Activated CD8-positive, alpha-beta memory T cell treated with anti-CD3 and anti-CD28 coated beads for 48 hours (primary cell): ENCODE data around the gene SIGLEC7.

ENCODE experiments used
- DNase-seq, 3 experiments: peaks; one replicate each; pipeline ENCODE4 v3.0.0-alpha.2; 2020; ENCODE audit warnings: low read depth in 2 of 3, low spot score in 2 of 3

SIGLEC7 gene

DNA sequence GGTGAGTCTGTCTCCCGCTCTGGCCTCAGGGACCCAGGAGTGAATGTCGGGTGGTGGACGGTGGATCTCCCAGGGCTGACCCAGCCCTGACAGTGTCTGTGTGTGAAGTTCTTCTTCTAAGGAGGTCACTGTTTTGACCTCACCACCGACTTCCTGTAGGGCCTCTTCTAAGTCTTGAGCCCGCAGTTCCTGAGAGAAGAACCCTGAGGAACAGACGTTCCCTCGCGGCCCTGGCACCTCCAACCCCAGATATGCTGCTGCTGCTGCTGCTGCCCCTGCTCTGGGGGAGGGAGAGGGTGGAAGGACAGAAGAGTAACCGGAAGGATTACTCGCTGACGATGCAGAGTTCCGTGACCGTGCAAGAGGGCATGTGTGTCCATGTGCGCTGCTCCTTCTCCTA, at the start of gene SIGLEC7:
Gene SIGLEC7 (plus strand): TSS at position 183 of the 400 bp plus-strand sequence. CDS start 69 bp downstream, at position 252.
- DNase-seq, result no peak

DNA sequence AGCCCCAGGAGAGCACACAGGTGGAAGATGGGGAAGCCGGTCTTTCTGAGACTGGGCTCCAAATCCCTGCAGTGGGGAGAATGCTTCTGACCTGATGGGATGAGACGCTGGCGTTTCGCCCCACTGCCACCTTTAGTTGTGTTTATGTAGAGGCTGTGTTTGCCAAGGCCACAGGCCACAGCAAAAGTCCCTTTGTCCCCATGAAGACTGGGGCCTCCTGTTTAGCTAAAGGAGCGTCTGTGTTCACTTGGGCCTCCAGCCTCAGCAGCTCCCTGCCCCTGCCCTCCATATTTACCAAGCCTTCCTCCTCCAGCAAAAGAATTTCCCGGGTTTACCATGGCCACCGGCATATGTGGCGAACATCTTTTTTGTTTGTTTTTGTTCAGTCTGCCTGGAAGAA, 49.0 kb upstream of the SIGLEC7 start:
- no peak for DNase-seq

DNA sequence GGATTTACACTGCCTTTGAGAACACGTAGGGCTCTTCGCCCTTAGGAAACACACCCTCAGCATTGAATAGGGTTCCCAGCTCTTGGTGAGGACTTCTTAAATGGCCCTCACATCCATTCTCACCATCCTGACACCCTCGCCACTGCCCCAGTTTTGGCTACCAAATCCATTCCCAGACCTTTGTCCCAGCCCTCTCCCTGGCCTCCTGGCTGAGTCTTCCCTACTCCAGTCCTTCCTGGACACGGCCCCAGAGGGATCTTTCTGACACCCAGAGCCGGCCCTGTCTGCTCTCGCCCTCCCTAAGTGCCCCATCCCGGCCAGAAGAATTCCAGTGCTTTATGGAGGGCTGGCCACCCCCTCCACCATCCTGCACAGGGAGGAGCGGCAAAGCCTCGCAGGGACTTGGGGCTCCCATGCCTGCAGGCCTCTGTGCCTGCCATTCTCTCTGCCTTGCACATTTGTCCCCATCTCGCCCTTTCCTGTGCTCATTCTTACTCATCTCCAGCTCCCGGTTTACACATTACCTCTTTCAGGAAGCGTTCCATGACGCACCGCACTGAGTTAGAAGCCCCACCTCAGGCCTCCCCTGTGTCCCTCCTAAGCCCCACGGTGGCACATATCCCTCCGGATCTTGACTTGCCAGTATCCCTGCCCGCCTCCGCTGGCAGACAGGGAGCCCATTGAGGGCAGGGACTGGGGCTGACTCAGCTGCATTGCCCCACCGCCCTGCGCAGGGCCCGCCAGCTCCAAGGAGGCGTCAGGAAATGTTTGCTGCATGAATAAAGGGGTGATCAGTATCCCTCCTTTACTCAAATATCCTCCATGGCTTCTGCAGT, 48.4 kb upstream of the SIGLEC7 start:
- DNase-seq, result no peak

DNA sequence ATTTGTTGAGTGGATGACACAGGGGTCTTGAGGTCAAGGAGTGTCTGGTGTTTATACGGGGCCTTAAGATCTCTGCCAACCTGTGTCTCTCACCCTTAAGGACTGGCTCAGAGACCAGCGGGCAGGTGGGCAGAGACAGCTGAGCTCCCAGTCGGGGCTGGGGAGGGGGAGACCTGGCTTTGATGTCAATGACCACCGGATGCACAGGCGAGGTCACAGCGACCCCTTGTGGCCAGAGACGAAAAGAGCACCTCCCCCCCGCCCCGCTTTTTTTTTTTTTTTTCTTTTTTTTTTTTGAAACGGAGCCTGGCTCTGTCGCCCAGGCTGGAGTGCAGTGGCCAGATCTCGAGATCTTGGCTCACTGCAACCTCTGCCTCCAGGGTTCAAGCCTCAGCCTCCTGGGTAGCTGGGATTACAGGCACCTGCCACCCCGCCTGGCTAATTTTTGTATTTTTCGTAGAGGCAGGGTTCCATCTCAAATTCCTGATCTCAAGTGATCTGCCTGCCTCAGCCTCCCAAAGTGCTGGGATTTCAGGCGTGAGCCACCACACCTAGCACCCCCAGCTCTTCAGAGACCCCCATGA, 47.3 kb upstream of the SIGLEC7 start:
- DNase-seq, result peak in 1 of 3 experiments; percentile 21

DNA sequence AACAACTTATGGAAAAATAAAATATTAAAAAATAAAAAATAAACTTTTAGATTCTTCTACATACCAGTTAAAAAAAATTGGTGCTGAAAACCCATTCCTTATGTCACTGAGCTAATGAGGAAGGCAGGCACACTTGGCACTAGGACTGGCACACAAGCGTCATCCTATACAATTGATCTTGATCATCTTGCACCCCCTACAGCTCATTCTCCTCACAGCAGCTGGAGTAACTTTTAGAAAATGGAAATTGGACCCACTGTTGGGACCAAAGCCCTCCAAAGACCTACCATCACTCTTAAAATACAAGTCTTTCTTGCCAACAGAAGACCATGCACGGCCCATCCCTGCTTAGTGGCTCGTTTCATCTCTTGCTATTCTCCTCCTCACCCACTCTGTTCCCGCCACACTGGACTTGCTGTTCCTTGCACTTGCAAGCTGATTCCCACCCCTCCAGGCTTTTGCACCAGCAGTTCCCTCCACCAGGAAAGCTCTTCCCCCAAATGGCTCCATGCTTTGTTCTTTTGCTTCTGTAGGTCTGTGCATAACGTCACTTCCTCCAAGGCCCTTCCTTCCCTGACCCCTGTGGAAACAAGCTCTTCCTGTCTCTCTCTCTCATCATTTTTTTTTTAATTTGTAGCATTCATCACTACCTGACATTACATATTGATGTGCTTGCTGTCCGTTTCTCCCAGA, 45.5 kb upstream of the SIGLEC7 start:
- DNase-seq, result no peak

DNA sequence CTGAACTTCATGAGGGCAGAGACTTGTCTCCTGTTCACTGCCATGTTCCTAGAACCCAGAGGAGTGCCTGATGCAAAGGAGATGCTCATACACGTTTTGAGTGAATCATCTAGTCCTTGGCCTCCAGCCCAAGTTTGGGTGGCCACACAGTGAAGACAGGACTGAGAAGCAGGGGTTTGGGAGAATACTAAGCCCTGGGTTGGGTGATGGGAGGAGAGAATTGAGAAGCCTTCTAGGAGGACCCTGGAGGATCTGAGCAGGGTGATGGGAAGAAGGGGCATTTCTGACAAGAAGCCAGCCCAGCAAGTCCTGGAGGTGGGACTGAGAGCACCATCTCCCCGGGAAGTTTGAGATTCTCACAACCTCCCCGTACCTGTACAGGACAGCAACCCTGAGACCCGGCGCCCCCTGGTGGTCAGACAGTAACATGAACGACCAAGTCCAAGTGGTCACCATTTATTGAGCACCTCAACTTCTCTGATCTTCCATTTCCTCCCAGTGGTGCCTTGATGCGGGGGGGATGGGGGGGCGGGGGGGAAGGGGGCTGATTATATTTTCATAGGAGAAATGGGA, 44.8 kb upstream of the SIGLEC7 start:
- peak; percentile 18 to 69 (median 65) for DNase-seq

DNA sequence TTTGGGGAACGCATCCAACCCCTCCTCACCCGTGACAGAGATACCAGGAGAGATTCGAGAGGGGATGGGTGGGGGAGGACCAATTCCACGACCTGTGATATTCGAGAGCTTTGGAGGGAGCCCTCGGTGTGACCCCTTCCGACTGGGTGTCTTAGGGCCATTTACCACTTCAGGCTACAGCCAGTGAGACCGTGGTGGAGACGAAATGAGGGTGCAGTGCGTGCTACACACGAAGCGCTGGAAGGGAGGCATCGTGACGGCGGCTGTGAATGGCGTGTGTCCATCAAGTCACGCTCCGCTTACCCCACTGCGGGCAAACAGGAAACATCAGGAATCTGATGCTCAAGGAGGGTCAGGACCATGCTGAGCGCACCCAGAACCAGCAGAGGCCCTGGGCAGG, 44.3 kb upstream of the SIGLEC7 start:
- no peak for DNase-seq

DNA sequence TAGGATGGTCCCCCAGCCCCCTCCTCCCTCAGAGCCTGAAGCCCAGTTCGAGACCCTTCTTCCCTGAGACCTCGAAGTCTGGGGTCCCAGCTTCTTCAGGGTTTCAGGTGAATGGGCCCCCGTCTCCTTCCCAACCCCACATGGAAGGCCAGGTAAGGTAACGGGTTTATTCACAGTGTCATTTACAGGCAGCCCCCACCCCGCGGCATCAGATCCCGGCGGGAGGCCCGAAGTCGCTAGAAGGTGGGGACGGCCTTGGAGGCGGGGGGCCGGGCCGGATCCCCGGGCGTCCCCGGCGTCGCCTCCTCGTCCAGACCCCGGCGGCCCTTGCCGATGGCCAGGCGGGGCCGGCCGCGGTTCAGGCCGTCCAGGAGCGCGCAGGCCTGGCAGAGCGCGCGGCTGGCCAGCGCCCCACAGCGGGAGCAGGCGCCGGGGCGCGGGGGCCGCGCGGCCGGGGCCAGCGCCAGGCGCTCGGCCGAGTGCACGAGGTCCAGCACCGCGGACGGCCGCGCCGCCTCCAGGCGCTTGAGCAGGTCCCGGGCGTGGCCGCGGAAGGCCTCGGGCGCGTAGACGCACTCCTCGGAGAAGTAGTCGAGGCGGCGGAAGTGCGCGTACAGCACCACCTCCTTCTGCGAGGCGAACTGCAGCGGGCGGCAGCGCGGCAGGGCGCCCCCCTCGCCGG, 43.6 kb upstream of the SIGLEC7 start:
- DNase-seq, result no peak

DNA sequence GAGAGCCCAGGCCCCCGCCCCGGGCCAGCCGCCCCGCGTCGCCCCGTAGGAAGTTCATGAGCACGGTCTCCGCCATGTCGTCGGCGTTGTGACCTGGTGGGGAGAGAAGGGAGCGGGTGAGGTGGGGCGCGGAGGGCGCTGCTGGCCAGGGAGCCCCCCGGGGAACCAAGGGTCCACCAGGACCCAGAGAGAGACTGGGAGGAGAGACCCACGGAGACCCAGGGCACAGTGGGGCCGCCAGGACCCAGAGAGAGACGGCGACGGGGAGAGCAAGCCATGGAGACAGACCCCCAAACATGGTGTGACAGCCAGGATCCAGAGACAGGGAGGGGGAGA, 43.1 kb upstream of the SIGLEC7 start:
- DNase-seq, result no peak

DNA sequence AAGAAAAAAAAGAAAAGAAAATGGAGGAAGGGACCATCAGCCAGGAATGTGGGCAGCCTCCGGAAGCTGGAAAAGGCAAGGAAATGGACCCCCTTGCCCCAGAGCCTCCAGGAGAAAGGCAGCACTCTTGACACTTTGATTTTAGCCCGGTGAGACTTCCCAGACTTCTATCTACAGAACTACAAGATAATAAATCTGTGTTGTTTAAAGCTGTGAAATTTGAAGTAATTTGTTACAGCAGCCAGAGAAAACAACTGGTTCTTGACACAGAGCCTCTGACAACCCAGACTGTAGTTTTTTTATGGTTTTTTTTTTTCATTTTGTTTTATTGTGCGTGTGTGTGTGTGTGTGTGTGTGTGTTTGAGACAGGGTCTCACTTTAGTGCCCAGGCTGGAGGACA, 41.5 kb upstream of the SIGLEC7 start:
- no peak for DNase-seq

DNA sequence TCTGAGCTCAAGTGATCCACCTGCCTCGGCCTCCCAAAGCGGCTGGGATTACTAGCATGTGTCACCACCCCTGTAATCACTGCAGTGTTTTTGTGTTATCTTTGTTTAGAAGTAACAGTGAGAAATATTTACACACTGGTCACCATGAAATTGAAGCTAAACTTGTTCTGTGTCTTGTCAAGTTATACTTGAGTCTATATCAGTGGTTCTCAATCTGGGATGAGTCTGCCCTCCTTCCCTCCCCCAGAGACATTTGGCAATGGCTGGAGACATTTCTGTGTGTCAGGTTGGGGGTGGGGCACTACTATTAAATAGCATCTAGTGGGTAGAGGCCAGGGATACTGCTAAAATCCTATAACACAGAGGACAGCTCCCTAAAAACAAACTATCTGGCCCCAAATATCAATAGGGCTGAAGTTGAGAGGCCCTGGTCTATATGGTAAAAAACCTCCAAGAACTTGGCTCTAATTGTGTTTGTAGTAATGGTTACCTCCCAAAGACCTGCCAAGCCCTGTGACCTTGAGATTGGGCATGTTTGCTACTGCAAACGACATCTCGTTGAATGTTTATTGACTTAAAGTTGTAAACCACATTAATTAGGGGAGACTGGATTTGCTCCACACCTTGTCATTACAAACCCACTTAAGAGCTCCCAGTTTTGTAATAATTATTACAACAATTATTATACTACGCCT, 40.8 kb upstream of the SIGLEC7 start:
- no peak for DNase-seq

DNA sequence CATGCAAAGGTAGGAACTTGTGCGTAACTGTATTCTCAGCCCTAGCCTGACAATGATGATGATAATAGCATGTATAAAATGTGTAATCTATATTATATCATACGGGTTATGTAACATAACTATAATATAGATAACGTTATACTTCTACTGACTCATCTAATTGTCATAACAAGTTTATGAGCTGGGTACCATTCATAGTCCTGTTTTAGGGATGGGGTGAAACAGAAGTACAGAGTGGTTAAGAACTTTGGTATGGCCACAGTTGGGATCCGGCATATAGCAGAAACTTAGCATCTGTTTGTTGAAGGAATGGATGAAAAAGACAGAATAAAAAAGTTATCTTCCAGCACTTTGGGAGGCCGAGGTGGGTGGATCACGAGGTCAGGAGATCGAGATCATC, 39.1 kb upstream of the SIGLEC7 start:
- no peak for DNase-seq

DNA sequence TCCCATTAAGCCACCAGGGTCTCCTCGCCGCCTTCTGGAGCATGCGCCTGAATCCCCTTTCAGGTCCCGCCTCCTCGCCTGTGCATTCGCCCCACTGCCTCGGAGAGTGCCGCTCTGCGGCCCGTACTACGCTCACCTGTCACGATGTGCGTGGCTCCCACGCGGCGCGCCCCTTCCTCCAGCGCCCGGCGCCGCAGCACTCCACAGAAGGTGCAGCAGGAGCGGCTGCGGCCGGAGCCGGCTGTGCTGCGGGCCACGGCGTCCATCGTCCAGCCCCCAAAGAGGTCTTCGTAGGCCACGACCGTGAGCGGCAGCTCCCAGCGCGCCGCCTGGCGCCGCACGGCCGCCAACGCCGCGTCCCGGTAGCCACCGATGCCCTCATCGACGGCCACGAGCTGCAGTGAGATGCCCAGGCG, 38.2 kb upstream of the SIGLEC7 start:
- no peak for DNase-seq

DNA sequence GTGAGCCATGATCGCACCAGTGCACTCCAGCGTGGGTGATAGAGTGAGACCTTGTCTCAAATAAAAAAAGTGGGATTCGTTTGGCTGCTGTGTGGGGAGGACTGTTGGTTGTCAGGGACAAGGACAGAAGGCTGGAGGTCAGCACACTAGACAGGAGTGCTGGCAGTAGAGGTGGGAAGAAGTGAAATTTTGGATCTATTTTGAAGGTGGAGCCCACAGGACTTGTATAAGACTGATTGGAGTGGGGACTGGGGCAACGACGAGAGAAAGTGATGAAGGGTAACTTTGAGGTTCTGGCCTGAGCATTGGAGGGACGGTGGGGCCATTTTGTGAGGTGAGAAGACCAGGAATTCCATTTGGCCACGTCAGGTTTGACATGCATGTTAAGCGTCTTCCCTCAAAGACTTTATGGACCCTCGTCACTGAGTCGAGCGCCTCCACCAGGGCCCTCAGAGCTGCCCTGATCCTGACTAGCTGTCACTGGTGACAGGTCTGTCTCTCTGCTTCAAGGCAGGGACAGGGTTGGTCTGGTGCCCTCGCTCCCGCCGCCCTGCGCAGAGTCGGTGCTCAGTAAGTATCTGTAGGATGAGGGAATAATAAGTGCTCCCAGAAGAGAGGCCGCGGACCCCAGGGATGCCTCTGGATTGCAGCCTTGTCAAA, 34.6 kb upstream of the SIGLEC7 start:
- no peak for DNase-seq

DNA sequence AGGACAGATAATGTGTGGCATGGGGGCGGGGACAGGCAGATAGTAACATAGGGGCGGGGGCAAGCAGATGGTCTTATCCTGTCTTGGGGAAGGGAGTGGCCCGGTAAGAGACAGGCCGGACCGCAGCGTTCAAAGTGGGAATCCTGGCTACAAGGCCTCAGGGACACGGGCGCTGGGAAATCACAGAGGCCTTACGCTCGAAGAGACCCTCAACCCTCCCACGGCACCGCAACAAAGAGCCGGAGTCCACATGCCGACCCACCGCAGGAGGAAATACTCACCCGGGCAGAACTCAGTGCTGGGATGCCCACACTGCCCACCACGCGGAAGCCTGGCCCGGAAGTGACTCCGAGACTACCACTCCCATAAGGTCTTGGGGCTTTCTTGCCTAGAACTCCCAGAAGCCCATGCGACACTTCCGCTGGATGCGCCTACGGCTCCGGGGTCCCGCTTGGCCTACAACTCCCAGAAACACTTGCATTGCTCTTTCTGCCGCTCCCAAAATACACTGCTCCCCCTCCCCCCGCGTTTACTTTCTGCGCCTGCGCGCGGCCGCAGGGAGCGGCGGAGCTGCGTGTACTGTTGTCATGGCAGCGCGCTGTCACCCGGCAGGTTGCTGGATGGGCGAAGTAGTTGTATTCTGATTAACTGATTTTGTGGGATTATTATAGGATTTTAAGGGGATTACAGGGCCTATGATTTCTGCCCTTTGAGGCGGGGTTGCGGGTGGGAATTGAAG, 33.9 kb upstream of the SIGLEC7 start, which contains the start of gene CTU1:
Gene CTU1 (minus strand): TSS at position 344 of the 739 bp plus-strand sequence. CDS start 3,840 bp downstream, outside the sequence.
- peak; percentile 87 to 96 (median 92) for DNase-seq

DNA sequence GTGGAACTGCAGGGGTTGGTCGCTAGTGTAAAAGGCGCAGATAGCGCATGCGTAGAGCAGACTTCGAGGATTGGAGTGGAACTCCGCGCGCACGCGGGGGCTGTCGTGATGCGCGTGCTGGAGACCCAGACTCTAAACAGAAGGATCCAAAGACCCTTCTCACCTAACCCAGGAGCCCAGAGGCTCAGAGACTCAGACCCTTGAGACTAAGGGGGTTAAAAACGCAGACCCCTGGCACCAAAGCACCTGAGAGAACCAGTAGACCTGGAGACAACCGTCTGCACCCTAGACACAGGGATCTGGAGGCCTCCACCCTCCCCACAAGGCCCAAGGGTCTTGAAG, 33.3 kb upstream of the SIGLEC7 start:
- no peak for DNase-seq

DNA sequence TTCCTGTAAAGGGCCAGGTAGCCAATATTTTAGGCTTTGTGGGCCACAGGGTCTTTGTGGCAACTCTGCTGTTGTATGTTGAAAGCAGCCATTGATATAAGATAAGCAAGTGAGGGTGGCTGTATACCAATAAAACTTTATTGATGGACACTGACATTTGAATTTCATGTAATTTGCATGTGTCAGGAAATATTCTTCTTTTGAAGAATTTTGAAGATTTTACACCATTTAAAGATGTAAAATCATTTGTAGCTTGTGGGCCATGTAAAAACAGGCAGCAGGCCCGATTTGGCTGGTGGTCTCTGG, 31.5 kb upstream of the SIGLEC7 start:
- no peak for DNase-seq

DNA sequence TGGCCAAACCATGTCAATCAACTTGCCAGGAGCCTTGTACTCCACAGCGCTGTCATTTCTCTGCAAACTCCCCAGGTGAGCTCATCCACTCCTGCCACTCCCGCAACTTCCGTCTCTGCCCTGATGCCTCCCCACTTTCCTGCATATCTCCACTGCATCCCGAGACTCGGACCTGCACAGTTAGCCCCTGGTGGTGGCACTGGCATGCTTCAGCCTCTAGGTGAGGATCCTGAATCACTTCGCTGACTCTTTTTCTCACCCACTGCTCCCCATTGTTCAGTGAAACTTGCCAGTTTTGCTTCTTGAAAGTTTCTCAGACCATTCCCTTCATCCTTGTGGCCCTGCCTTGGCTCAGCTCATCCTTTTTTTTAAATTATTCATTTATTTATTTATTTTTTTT, 30.5 kb upstream of the SIGLEC7 start:
- DNase-seq, result no peak

DNA sequence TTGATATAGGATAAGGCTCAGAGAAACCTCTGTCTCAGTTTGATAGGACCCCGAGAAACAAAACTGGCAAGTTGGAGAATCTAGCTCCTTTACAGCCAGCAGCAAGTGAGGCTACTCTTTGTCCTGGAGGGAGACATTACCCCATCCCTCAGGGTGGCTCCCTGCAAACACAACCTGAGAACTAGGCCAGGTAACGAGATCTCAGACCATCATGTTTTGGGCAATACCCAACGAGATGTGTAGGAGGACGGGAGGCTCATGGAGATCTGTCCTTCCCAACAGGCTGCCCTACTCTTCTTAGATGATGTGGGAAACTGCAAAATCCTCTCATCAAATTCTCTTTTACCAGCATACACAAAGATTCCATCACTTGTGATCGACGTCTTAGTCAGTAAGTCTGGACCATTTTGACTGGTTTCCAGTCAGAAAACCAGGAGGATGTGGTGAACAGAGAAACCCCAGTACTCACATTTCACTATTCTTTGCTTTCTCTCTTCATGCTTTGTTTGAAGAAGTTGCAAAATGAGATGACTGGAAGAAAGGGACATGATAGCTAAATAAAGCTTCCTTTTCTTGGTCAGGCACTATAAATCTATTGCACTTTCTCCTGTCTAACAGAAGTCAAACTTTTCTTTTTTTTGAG, 27.9 kb upstream of the SIGLEC7 start:
- DNase-seq, result no peak
